ENCODE results near the gene C13orf42.

The C13orf42 gene

GRCh38 chr13:51111174-51111573, at the start of gene C13orf42:
TSS of gene C13orf42 (minus strand) at chr13:51111274. CDS start at chr13:51111209, 65 bp downstream.
- in situ Hi-C loops (cut with MboI; ENCODE audit: low sequenced_read_pairs): no loop called here

- in situ Hi-C loops (cut with MboI; ENCODE audit: low sequenced_read_pairs): no loop called here
These were observed 47.9 kb upstream of the C13orf42 start for GRCh38 chr13:51158880-51159518.

GRCh38 chr13:51158365-51158764, 47.3 kb upstream of the C13orf42 start:
- in situ Hi-C loops (cut with MboI; ENCODE audit: low sequenced_read_pairs): no loop called here

- in situ Hi-C loops (cut with MboI; ENCODE audit: low sequenced_read_pairs): no loop called here
These were observed 45.6 kb upstream of the C13orf42 start for GRCh38 chr13:51156648-51157047.

- in situ Hi-C loops (cut with MboI; ENCODE audit: low sequenced_read_pairs): no loop called here
These were observed 44.9 kb upstream of the C13orf42 start for GRCh38 chr13:51155776-51156515.

- in situ Hi-C loops (cut with MboI; ENCODE audit: low sequenced_read_pairs): no loop called here
These were observed 44.1 kb upstream of the C13orf42 start for GRCh38 chr13:51155161-51155560.

GRCh38 chr13:51154029-51154555, 43.0 kb upstream of the C13orf42 start:
- in situ Hi-C loops (cut with MboI; ENCODE audit: low sequenced_read_pairs): no loop called here

- in situ Hi-C loops (cut with MboI; ENCODE audit: low sequenced_read_pairs): no loop called here
These were observed 42.5 kb upstream of the C13orf42 start for GRCh38 chr13:51153527-51153926.

- in situ Hi-C loops (cut with MboI; ENCODE audit: low sequenced_read_pairs): no loop called here
These were observed 41.6 kb upstream of the C13orf42 start for GRCh38 chr13:51152701-51153100.

- in situ Hi-C loops (cut with MboI; ENCODE audit: low sequenced_read_pairs): no loop called here
These were observed 40.4 kb upstream of the C13orf42 start for GRCh38 chr13:51151463-51151862.

- in situ Hi-C loops (cut with MboI; ENCODE audit: low sequenced_read_pairs): no loop called here
These were observed 38.0 kb upstream of the C13orf42 start for GRCh38 chr13:51148952-51149573.

GRCh38 chr13:51148223-51148951, 37.3 kb upstream of the C13orf42 start:
- in situ Hi-C loops (cut with MboI; ENCODE audit: low sequenced_read_pairs): no loop called here

GRCh38 chr13:51147732-51148131, 36.7 kb upstream of the C13orf42 start:
- in situ Hi-C loops (cut with MboI; ENCODE audit: low sequenced_read_pairs): no loop called here

GRCh38 chr13:51146667-51147066, 35.6 kb upstream of the C13orf42 start:
- in situ Hi-C loops (cut with MboI; ENCODE audit: low sequenced_read_pairs): no loop called here

GRCh38 chr13:51137250-51137649, 26.2 kb upstream of the C13orf42 start:
- in situ Hi-C loops (cut with MboI; ENCODE audit: low sequenced_read_pairs): no loop called here

- in situ Hi-C loops (cut with MboI; ENCODE audit: low sequenced_read_pairs): no loop called here
These were observed 25.4 kb upstream of the C13orf42 start for GRCh38 chr13:51136276-51136980.

- in situ Hi-C loops (cut with MboI; ENCODE audit: low sequenced_read_pairs): no loop called here
These were observed 23.8 kb upstream of the C13orf42 start for GRCh38 chr13:51134763-51135365.

- in situ Hi-C loops (cut with MboI; ENCODE audit: low sequenced_read_pairs): no loop called here
These were observed 19.3 kb upstream of the C13orf42 start for GRCh38 chr13:51130348-51130747.

- in situ Hi-C loops (cut with MboI; ENCODE audit: low sequenced_read_pairs): no loop called here
These were observed 14.6 kb upstream of the C13orf42 start for GRCh38 chr13:51125495-51126226.
